Left ventricle myocardium inferior (tissue), 1 donor: ENCODE results near the gene PRPS2. TPM values are rescaled to one million over a fixed set of nuclear protein-coding genes. Genes with fewer than 3 reads are reported as not detected.

Experiments used
- DNase-seq: peaks from one replicate; pipeline ENCODE4 v3.0.0-alpha.2; 2020
- H3K27ac ChIP-seq: fragments of 200-600 bp; replicated peaks from 2 replicates; pipeline ENCODE4 v1.8.0; 2021
- H3K27me3 ChIP-seq: fragments of 200-600 bp; 2 replicates; pipeline ENCODE4 v1.8.0; 2021; ENCODE audit warnings: low read depth
- H3K36me3 ChIP-seq: fragments of 200-600 bp; 2 replicates; pipeline ENCODE4 v1.8.0; 2021
- H3K4me1 ChIP-seq: fragments of 200-600 bp; 2 replicates; pipeline ENCODE4 v1.8.0; 2021
- H3K4me3 ChIP-seq: fragments of 200-600 bp; 2 replicates; pipeline ENCODE4 v1.8.0; 2021; ENCODE audit warnings: mild to moderate bottlenecking, moderate library complexity
- H3K9me3 ChIP-seq: fragments of 200-600 bp; replicated peaks from 2 replicates; pipeline ENCODE4 v1.8.0; 2021
- CTCF ChIP-seq: fragments of 200-600 bp; IDR thresholded peaks from 2 replicates; pipeline ENCODE4 v1.8.0; 2021; ENCODE audit warnings: antibody characterized with exemption, mild to moderate bottlenecking, borderline replicate concordance
- intact Hi-C: fragments of 100-400 bp; cut with micrococcal nuclease; formaldehyde crosslinking; loops from one replicate; pipeline ENCODE4 v1.11.0; 2022
- total RNA-seq: library from RNA; stranded (reverse); fragmentation: NEBNext Ultra II Directional; extraction: Animal tissue kit (Norgen Biotek cat#: 25700); gene quantifications from one replicate; pipeline ENCODE4 v1.2.1, GENCODE V29; 2021
- donor health status: DM: no; HTN: yes; CAD: no; lungs with severe emphysema.

The PRPS2 gene
- total RNA-seq, 1 donor from 2014 or later, result 3.7 TPM

- Histone ChIP-seq H3K27me3 (no peaks in the 10 kb centered on the region), H3K4me1 (no peaks in the 10 kb centered on the region), H3K36me3 (no peaks in the 10 kb centered on the region), H3K27ac (no peak within 1 kb of the TSS), H3K4me3 (no peak within 1 kb of the TSS), H3K9me3 (no peaks in the 10 kb centered on the region)
- intact Hi-C loops, result no loop called here
- no peak for DNase-seq
- no peak for TF ChIP-seq CTCF
Observed at GRCh38 chrX:12866451-12867377, 75.5 kb downstream of the PRPS2 start, which contains the start of gene TLR7. Gene TLR7 (plus strand): TSS chrX:12867072. CDS start chrX:12867579, 507 bp downstream.

- Histone ChIP-seq H3K27me3 (no peaks in the 10 kb centered on the region), H3K4me3 (no peak overlapping the region), H3K36me3 (no peaks in the 10 kb centered on the region), H3K4me1 (no peaks in the 10 kb centered on the region), H3K9me3 (no peaks in the 10 kb centered on the region), H3K27ac (no peak overlapping the region)
- intact Hi-C loops, result no loop called here
- no peak for TF ChIP-seq CTCF
- DNase-seq, result no peak
Observed at GRCh38 chrX:12867685-12868084, 76.5 kb downstream of the PRPS2 start.

- Histone ChIP-seq H3K4me1 (no peaks in the 10 kb centered on the region), H3K9me3 (no peaks in the 10 kb centered on the region), H3K27ac (no peak overlapping the region), H3K27me3 (no peaks in the 10 kb centered on the region), H3K36me3 (no peaks in the 10 kb centered on the region), H3K4me3 (no peak overlapping the region)
- intact Hi-C loops, result no loop called here
- no peak for DNase-seq
- no peak for TF ChIP-seq CTCF
Observed at GRCh38 chrX:12868747-12869146, 77.5 kb downstream of the PRPS2 start.

- Histone ChIP-seq H3K27ac (no peak overlapping the region), H3K36me3 (no peaks in the 10 kb centered on the region), H3K27me3 (no peaks in the 10 kb centered on the region), H3K4me3 (no peak overlapping the region), H3K4me1 (no peaks in the 10 kb centered on the region), H3K9me3 (no peaks in the 10 kb centered on the region)
- DNase-seq, result no peak
- no peak for TF ChIP-seq CTCF
- intact Hi-C loops, result no loop called here
Observed at GRCh38 chrX:12871257-12871656, 80.0 kb downstream of the PRPS2 start.

GRCh38 chrX:12872741-12873140, 81.5 kb downstream of the PRPS2 start:
- DNase-seq, result no peak
- no peak overlapping the region for H3K4me3 ChIP-seq
- no peaks in the 10 kb centered on the region for H3K27me3 ChIP-seq
- TF ChIP-seq CTCF, result no peak
- no peaks in the 10 kb centered on the region for H3K9me3 ChIP-seq
- no peaks in the 10 kb centered on the region for H3K36me3 ChIP-seq
- H3K27ac ChIP-seq, result no peak overlapping the region
- H3K4me1 ChIP-seq, result no peaks in the 10 kb centered on the region
- intact Hi-C loops, result no loop called here

Other genes with a start within 250 kb of the PRPS2 start
- 0.69 TPM for gene TLR7, start 75.7 kb downstream of the PRPS2 start, total RNA-seq
- gene TLR8, start 115.2 kb downstream of the PRPS2 start, total RNA-seq, result 0.85 TPM
- 955 TPM for gene TMSB4X, start 183.7 kb downstream of the PRPS2 start, total RNA-seq